HG03439 (cell line): Measurements from ENCODE around the gene MFSD6.
"Not testable (repeated sequence)": the region's sequence is repeated elsewhere in the genome, so short reads cannot be mapped to it uniquely, and the experiment has no call there.

Experiments
- ATAC-seq: cut with Tn5 transposase; IDR thresholded peaks from one replicate; pipeline ENCODE4 v1.9.1; 2021; ENCODE audit warnings: mild to moderate bottlenecking, moderate library complexity; ENCODE audit not compliant: unreplicated experiment

Gene MFSD6

DNA sequence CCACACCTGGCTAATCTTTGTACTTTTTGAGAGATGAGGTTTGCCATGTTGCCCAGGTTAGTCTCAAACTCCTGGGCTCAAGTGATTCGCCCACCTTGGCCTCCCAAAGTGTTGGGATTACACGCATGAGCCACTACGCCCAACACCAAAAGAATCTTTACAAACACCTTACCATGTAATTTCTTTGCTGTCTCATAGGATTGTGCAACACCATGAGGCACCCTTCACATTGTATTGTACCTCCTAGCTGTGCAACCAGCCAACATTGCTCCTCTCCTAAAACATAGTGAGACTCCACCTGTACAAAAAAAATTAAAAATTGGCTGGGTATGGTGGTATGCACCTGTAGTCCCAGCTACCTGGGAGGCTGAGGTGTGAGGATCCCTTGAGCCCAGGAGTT, 3.1 kb upstream of the MFSD6 start:
- ATAC-seq, result no peak

GRCh38 chr2:190405995-190406394, 2.2 kb upstream of the MFSD6 start:
- ATAC-seq, result no peak

- no peak for ATAC-seq
These were observed 1.4 kb upstream of the MFSD6 start for GRCh38 chr2:190406805-190407204.

GRCh38 chr2:190407246-190407661, 901 bp upstream of the MFSD6 start:
- ATAC-seq, result no peak

DNA sequence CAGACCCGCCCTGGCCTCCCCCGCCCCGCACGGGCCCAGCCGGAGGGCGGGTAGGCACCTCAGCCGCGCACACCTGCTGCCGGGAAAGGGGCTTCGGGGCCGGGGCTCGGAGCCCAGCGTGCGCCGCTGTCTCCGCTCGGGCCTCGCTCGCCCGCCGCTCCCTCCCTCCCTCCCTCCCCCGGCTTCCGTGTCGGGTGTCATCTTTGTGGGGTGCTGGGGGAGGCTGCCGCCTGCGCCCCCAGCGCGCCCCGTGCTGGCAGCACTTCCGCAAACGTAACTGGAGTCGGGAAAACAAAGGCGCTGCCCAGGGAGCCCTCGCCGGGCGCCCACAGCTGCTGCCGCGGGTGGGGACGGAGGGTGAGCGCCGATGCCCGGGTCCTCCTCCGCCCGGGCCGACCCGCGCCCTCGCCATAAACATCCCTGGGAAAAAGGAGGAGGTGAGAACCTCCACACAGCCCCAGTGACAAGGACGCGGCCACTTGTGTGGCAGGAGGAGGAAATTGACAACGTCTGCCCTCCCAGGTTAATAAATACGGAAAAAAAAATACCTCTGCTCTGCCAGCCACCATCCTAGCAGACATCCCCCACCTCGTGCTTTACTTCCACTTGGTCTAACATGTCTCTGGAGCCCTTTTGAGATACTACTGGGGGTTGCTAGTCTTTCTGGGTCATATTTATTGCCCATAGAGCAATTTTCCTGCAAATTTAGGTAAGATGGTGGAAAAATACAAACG, 550 bp downstream of the MFSD6 start:
- ATAC-seq, result peak; percentile 58

GRCh38 chr2:190409616-190410015, 1.5 kb downstream of the MFSD6 start:
- ATAC-seq, result no peak

DNA sequence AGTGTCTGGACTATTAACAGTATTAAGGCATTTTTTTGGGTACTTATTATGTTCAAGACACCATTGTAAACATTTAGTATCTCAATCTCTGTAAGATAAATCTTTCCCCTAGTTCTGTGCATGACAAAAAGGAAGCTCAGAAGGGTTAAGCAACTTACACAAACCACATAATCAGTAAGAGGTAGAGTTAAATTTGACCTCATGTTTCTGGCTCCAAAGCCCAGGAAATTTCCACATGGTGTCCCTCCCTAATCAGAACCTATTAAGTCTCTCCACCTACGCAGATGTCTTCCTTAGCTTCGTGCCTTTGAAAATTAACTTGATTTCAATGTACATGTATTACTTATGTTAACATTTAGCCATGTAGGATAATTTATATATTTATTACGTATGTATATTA, 2.0 kb downstream of the MFSD6 start:
- ATAC-seq, result no peak

DNA sequence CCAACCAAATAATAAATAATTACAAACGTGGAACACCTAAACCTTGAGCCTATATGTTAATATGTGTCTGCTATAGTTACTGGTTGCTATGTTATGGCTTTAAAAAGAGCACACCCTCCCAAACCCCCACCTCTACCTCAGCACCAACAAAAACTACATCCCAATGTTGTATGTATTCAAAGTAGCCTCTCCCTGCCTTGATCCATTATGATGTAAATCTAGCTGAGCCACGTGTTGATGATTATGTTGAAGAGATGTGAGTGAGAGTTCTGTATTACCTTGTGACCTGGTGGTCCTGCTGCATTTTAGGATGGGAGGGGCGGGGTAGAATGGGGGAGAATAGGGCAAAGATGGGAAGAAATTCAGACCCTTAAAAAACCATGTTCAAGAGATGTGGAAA, 4.8 kb downstream of the MFSD6 start:
- ATAC-seq, result no peak

DNA sequence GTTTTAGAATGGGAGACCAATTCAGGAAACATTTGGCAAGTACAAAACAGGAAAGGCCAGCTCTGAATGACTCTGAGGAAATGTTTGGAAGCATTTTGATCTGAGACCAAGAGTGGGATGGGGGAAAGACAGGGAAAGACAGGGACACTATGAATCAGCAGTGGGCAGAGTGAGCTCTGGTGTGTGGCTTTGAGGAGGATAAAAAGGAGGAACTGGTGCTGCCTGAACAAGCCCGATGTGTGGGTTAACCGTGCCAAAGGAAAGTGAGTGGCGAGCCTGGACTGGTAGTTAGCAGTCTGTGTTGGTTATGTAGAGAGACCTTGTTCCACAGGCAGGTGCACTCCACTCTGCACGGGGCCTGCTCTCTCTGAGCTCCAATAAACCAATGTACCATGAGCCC, 5.3 kb downstream of the MFSD6 start:
- ATAC-seq, result no peak

- no peak for ATAC-seq
These were observed 7.1 kb downstream of the MFSD6 start for GRCh38 chr2:190415251-190415650.

GRCh38 chr2:190415794-190416775, 7.9 kb downstream of the MFSD6 start:
- no peak for ATAC-seq

GRCh38 chr2:190417045-190417842, 9.1 kb downstream of the MFSD6 start:
- ATAC-seq, result no peak

- no peak for ATAC-seq
These were observed 10.6 kb downstream of the MFSD6 start for GRCh38 chr2:190418727-190419126.

GRCh38 chr2:190420801-190421200, 12.6 kb downstream of the MFSD6 start:
- no peak for ATAC-seq

DNA sequence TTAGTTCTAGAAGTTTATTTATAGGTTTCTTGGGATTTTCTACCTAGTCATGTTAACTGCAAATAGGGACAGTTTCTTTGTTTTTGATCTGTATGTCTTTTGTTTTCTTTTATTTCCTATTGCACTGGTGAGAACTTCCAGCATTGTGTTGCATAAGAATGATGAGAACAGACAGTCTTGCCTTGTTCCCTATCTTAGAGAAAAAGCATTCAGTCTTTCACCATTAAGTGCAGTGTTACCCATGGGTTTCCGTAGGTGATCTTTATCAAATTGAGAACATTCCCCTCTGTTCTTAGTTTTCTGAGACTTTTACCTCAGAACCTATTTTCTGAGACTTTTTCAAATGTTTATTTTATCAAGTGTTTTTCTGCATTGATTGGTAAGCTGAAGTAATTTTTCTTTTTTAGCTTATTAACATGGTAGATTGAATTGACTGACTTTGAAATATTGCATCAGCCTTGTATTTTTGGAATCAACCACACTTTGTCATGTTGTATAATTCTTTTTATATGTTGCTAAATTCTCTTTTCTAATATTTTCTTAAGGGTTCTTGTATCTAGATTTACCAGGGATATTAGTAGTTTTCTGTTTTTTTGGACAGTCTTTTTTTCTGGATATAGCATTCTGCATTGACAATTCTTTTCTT, 17.2 kb downstream of the MFSD6 start:
- ATAC-seq, result no peak

DNA sequence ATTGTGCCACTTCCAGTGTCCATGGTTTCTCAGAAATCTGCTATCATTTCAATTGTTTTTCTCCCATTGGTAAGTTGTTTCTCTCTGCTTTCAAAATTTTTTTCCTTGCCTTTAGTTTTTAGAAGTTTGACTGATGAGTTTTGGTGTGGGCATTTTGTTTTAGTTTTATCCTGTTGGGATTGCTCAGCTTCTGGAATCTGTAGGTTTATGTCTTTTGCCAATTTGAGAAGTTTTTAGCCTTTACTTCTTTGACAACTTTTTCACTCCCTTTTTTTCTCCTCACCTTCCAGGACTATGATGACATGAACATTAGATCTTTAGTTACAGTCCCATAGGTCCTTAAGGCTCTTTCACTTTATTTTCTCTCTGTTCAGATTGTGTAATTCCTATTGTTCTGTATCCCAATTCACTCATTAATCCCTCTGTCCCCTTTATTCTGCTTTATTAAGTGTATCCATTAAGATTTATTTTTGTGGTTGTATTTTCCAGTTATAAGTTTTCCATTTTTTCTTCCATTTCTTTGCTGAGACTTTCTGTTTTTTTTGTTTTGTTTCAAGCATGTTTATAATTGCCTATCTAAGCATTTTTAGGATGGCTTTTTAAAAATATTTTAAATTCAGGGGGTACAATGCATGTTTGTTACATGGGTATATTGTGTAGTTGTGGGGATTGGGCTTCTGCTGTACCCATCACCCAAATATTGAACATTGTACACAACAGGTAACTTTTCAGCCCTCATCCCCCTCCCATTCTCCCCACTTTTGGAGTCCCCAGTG, 17.9 kb downstream of the MFSD6 start:
- no peak for ATAC-seq

DNA sequence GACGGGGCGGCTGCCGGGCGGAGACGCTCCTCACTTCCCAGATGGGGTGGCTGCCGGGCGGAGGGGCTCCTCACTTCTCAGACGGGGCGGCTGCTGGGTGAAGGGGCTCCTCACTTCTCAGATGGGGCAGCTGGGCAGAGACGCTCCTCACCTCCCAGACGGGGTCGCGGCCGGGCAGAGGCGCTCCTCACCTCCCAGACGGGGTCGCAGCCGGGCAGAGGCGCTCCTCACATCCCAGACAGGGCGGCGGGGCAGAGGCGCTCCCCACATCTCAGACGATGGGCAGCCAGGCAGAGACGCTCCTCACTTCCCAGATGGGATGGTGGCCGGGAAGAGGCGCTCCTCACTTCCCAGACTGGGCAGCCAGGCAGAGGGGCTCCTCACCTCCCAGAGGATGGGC, 22.7 kb downstream of the MFSD6 start:
- ATAC-seq, result not testable (repeated sequence)

GRCh38 chr2:190431907-190432306, 23.8 kb downstream of the MFSD6 start:
- ATAC-seq, result no peak

- ATAC-seq, result no peak
These were observed 24.5 kb downstream of the MFSD6 start for GRCh38 chr2:190432567-190433231.
